T-helper 1 cell treated with Interleukin-12 subunit alpha and Interleukin-12 subunit beta and Interleukin-4 antibody, amounts not matched to agents 30 μg/mL and 1 μg/mL, for 36 hours (primary cell): ENCODE data around the gene ZNF512B.

Experiments used
- H3K27ac Mint-ChIP-seq: one replicate; pipeline ENCODE4 v1.8.0; 2021; ENCODE audit warnings: mild to moderate bottlenecking, mixed read lengths
- H3K27me3 Mint-ChIP-seq: one replicate; pipeline ENCODE4 v1.8.0; 2021; ENCODE audit warnings: low read depth, mixed read lengths
- H3K36me3 Mint-ChIP-seq: one replicate; pipeline ENCODE4 v1.8.0; 2021; ENCODE audit warnings: low read depth, mixed read lengths
- H3K4me1 Mint-ChIP-seq: one replicate; pipeline ENCODE4 v1.8.0; 2021; ENCODE audit warnings: low read depth, mixed read lengths
- H3K4me3 Mint-ChIP-seq: one replicate; pipeline ENCODE4 v1.8.0; 2021; ENCODE audit warnings: mild to moderate bottlenecking, moderate library complexity, mixed read lengths
- H3K9me3 Mint-ChIP-seq: one replicate; pipeline ENCODE4 v1.8.0; 2021; ENCODE audit warnings: mixed read lengths

The ZNF512B gene

GRCh38 chr20:63952210-63952535 is 17.6 kb downstream of the ZNF512B start:
- Mint-ChIP-seq H3K4me3 (no peak overlapping the region), H3K27me3 (no peaks in the 10 kb centered on the region), H3K9me3 (peaks cover 4% of the 10 kb centered on the region), H3K36me3 (peaks cover 2% of the 10 kb centered on the region), H3K27ac (no peak overlapping the region), H3K4me1 (peaks cover 30% of the 10 kb centered on the region)

GRCh38 chr20:63951398-63952209 is 18.1 kb downstream of the ZNF512B start:
- peaks cover 33% of the 10 kb centered on the region for H3K4me1 Mint-ChIP-seq
- peaks cover 2% of the 10 kb centered on the region for H3K36me3 Mint-ChIP-seq
- H3K9me3 Mint-ChIP-seq: peaks cover 4% of the 10 kb centered on the region
- H3K27me3 Mint-ChIP-seq: no peaks in the 10 kb centered on the region
- H3K27ac Mint-ChIP-seq: no peak overlapping the region
- no peak overlapping the region for H3K4me3 Mint-ChIP-seq

- Mint-ChIP-seq H3K9me3 (peaks cover 4% of the 10 kb centered on the region), H3K4me3 (no peak overlapping the region), H3K27me3 (no peaks in the 10 kb centered on the region), H3K36me3 (peaks cover 2% of the 10 kb centered on the region), H3K27ac (no peak overlapping the region), H3K4me1 (peaks cover 33% of the 10 kb centered on the region)
Measured at GRCh38 chr20:63950701-63951397, 18.9 kb downstream of the ZNF512B start.

GRCh38 chr20:63947638-63948456 is 21.9 kb downstream of the ZNF512B start:
- Mint-ChIP-seq H3K36me3 (peaks cover 2% of the 10 kb centered on the region), H3K4me3 (peak overlapping the region; percentile 81), H3K27me3 (no peaks in the 10 kb centered on the region), H3K9me3 (peaks cover 4% of the 10 kb centered on the region), H3K27ac (peak overlapping the region; percentile 91), H3K4me1 (peaks cover 22% of the 10 kb centered on the region)

GRCh38 chr20:63946986-63947637 is 22.6 kb downstream of the ZNF512B start:
- Mint-ChIP-seq H3K36me3 (peaks cover 4% of the 10 kb centered on the region), H3K9me3 (peaks cover 4% of the 10 kb centered on the region), H3K4me1 (peaks cover 25% of the 10 kb centered on the region), H3K27ac (peak overlapping the region; percentile 67), H3K27me3 (no peaks in the 10 kb centered on the region), H3K4me3 (peak overlapping the region; percentile 62)

- Mint-ChIP-seq H3K27ac (no peak overlapping the region), H3K9me3 (peaks cover 4% of the 10 kb centered on the region), H3K36me3 (peaks cover 7% of the 10 kb centered on the region), H3K4me1 (peaks cover 29% of the 10 kb centered on the region), H3K27me3 (no peaks in the 10 kb centered on the region), H3K4me3 (no peak overlapping the region)
Measured at GRCh38 chr20:63945921-63946920, 23.5 kb downstream of the ZNF512B start.

GRCh38 chr20:63945031-63945658 is 24.6 kb downstream of the ZNF512B start:
- Mint-ChIP-seq H3K4me1 (peaks cover 30% of the 10 kb centered on the region), H3K36me3 (peaks cover 7% of the 10 kb centered on the region), H3K27me3 (no peaks in the 10 kb centered on the region), H3K27ac (peak overlapping the region; percentile 63), H3K9me3 (peaks cover 4% of the 10 kb centered on the region), H3K4me3 (no peak overlapping the region)

GRCh38 chr20:63944078-63944941 is 25.4 kb downstream of the ZNF512B start:
- peaks cover 30% of the 10 kb centered on the region for H3K4me1 Mint-ChIP-seq
- no peaks in the 10 kb centered on the region for H3K27me3 Mint-ChIP-seq
- H3K4me3 Mint-ChIP-seq: no peak overlapping the region
- H3K27ac Mint-ChIP-seq: no peak overlapping the region
- H3K36me3 Mint-ChIP-seq: peaks cover 7% of the 10 kb centered on the region
- H3K9me3 Mint-ChIP-seq: peaks cover 4% of the 10 kb centered on the region

- H3K9me3 Mint-ChIP-seq: peaks cover 4% of the 10 kb centered on the region
- H3K36me3 Mint-ChIP-seq: peaks cover 7% of the 10 kb centered on the region
- no peak overlapping the region for H3K4me3 Mint-ChIP-seq
- H3K4me1 Mint-ChIP-seq: peaks cover 27% of the 10 kb centered on the region
- H3K27me3 Mint-ChIP-seq: no peaks in the 10 kb centered on the region
- H3K27ac Mint-ChIP-seq: no peak overlapping the region
Measured at GRCh38 chr20:63943808-63944077, 26.0 kb downstream of the ZNF512B start.

GRCh38 chr20:63942969-63943807 is 26.5 kb downstream of the ZNF512B start:
- Mint-ChIP-seq H3K9me3 (peaks cover 1% of the 10 kb centered on the region), H3K36me3 (peaks cover 5% of the 10 kb centered on the region), H3K4me3 (no peak overlapping the region), H3K4me1 (peaks cover 21% of the 10 kb centered on the region), H3K27me3 (no peaks in the 10 kb centered on the region), H3K27ac (peak overlapping the region; percentile 36)

- Mint-ChIP-seq H3K27ac (peak overlapping the region; percentile 87), H3K27me3 (no peaks in the 10 kb centered on the region), H3K9me3 (no peaks in the 10 kb centered on the region), H3K4me1 (peaks cover 13% of the 10 kb centered on the region), H3K36me3 (peaks cover 6% of the 10 kb centered on the region), H3K4me3 (peak overlapping the region; percentile 66)
Measured at GRCh38 chr20:63942250-63942951, 27.3 kb downstream of the ZNF512B start.
